Progenitor cell of endocrine pancreas (in vitro differentiated cells): ENCODE data around the gene NR6A1. TPM values are rescaled to one million over a fixed set of nuclear protein-coding genes. Genes with fewer than 3 reads are reported as not detected.

Source experiments
- DNase-seq: peaks from one replicate; pipeline ENCODE4 v3.0.0; 2021; ENCODE audit warnings: low spot score; ENCODE audit not compliant: unreplicated experiment
- H3K27ac Mint-ChIP-seq: 2 replicates; pipeline ENCODE4 v1.8.0; 2021; ENCODE audit warnings: mild to moderate bottlenecking, moderate library complexity, mixed read lengths
- H3K27me3 Mint-ChIP-seq: 2 replicates; pipeline ENCODE4 v1.8.0; 2021; ENCODE audit warnings: mixed read lengths
- H3K36me3 Mint-ChIP-seq: 2 replicates; pipeline ENCODE4 v1.8.0; 2022; ENCODE audit warnings: mixed read lengths; ENCODE audit not compliant: insufficient read depth
- H3K4me1 Mint-ChIP-seq: 2 replicates; pipeline ENCODE4 v1.8.0; 2021; ENCODE audit warnings: low read depth, mixed read lengths
- H3K4me3 Mint-ChIP-seq: 2 replicates; pipeline ENCODE4 v1.8.0; 2021; ENCODE audit warnings: low read depth, mild to moderate bottlenecking, moderate library complexity, mixed read lengths
- H3K9me3 Mint-ChIP-seq: 2 replicates; pipeline ENCODE4 v1.8.0; 2021; ENCODE audit warnings: low read depth, mixed read lengths
- CTCF ChIP-seq: fragments of 200-600 bp; sonication (generic); IDR thresholded peaks from one replicate; pipeline ENCODE4 v1.5.0; 2021; ENCODE audit warnings: antibody characterized with exemption, mild to moderate bottlenecking; ENCODE audit not compliant: unreplicated experiment
- total RNA-seq: library from RNA; stranded (reverse); gene quantifications from 2 replicates; pipeline ENCODE4 v1.2.1, GENCODE V29; 2021

The NR6A1 gene
- total RNA-seq, 1 donor from 2014 or later: 86.4 TPM

GRCh38 chr9:124472770-124473169 lies 298.3 kb downstream of the NR6A1 start:
- H3K4me1 Mint-ChIP-seq: no peaks in the 10 kb centered on the region
- H3K27me3 Mint-ChIP-seq: peaks cover 14% of the 10 kb centered on the region
- H3K9me3 Mint-ChIP-seq: no peaks in the 10 kb centered on the region
- H3K36me3 Mint-ChIP-seq: no peaks in the 10 kb centered on the region
- H3K4me3 Mint-ChIP-seq: no peak overlapping the region
- H3K27ac Mint-ChIP-seq: no peak overlapping the region
- DNase-seq: no peak
- TF ChIP-seq CTCF: no peak

GRCh38 chr9:124471761-124472160 lies 299.4 kb downstream of the NR6A1 start:
- peaks cover 14% of the 10 kb centered on the region for H3K27me3 Mint-ChIP-seq
- TF ChIP-seq CTCF: no peak
- no peak overlapping the region for H3K4me3 Mint-ChIP-seq
- no peak for DNase-seq
- no peaks in the 10 kb centered on the region for H3K4me1 Mint-ChIP-seq
- no peaks in the 10 kb centered on the region for H3K9me3 Mint-ChIP-seq
- peak overlapping the region; percentile 62 for H3K27ac Mint-ChIP-seq
- H3K36me3 Mint-ChIP-seq: no peaks in the 10 kb centered on the region

- no peaks in the 10 kb centered on the region for H3K9me3 Mint-ChIP-seq
- H3K4me1 Mint-ChIP-seq: no peaks in the 10 kb centered on the region
- H3K27me3 Mint-ChIP-seq: peaks cover 11% of the 10 kb centered on the region
- no peak overlapping the region for H3K4me3 Mint-ChIP-seq
- no peak overlapping the region for H3K27ac Mint-ChIP-seq
- no peak for DNase-seq
- H3K36me3 Mint-ChIP-seq: no peaks in the 10 kb centered on the region
- no peak for TF ChIP-seq CTCF
These were observed 300.4 kb downstream of the NR6A1 start for GRCh38 chr9:124470726-124471125.

- Mint-ChIP-seq H3K9me3 (no peaks in the 10 kb centered on the region), H3K36me3 (no peaks in the 10 kb centered on the region), H3K4me3 (no peak overlapping the region), H3K27me3 (peaks cover 14% of the 10 kb centered on the region), H3K4me1 (no peaks in the 10 kb centered on the region), H3K27ac (no peak overlapping the region)
- TF ChIP-seq CTCF: no peak
- DNase-seq: no peak
These were observed 300.8 kb downstream of the NR6A1 start for GRCh38 chr9:124470306-124470705.

GRCh38 chr9:124469011-124469832 lies 301.9 kb downstream of the NR6A1 start:
- no peak for TF ChIP-seq CTCF
- H3K9me3 Mint-ChIP-seq: no peaks in the 10 kb centered on the region
- no peak overlapping the region for H3K27ac Mint-ChIP-seq

More at GRCh38 chr9:124469011-124469832, 301.9 kb downstream of the NR6A1 start:
- Mint-ChIP-seq H3K36me3 (no peaks in the 10 kb centered on the region), H3K4me1 (no peaks in the 10 kb centered on the region), H3K27me3 (peaks cover 18% of the 10 kb centered on the region), H3K4me3 (no peak overlapping the region)
- no peak for DNase-seq
